GM12865 (cell line): ENCODE results near the gene DLG1.

Experiments used
- DNase-seq: peaks from one replicate; pipeline ENCODE4 v3.0.0; 2010; ENCODE audit warnings: low read depth
- H3K4me3 ChIP-seq: 2 replicates; pipeline ENCODE4 v1.5.1; 2011; ENCODE audit warnings: mild to moderate bottlenecking, low read depth, low read length, control low read depth
- TF ChIP-seq, protein P1 (sequence below): IDR thresholded peaks from 2 replicates; pipeline ENCODE4 v1.5.1; 2011; ENCODE audit warnings: low read length, control low read depth, low read depth, inconsistent platforms; ENCODE audit not compliant: insufficient read depth; ENCODE audit errors: missing control alignments

The DLG1 gene

GRCh38 chr3:197175503-197175902, 122.9 kb downstream of the DLG1 start:
- TF ChIP-seq, protein P1, sequence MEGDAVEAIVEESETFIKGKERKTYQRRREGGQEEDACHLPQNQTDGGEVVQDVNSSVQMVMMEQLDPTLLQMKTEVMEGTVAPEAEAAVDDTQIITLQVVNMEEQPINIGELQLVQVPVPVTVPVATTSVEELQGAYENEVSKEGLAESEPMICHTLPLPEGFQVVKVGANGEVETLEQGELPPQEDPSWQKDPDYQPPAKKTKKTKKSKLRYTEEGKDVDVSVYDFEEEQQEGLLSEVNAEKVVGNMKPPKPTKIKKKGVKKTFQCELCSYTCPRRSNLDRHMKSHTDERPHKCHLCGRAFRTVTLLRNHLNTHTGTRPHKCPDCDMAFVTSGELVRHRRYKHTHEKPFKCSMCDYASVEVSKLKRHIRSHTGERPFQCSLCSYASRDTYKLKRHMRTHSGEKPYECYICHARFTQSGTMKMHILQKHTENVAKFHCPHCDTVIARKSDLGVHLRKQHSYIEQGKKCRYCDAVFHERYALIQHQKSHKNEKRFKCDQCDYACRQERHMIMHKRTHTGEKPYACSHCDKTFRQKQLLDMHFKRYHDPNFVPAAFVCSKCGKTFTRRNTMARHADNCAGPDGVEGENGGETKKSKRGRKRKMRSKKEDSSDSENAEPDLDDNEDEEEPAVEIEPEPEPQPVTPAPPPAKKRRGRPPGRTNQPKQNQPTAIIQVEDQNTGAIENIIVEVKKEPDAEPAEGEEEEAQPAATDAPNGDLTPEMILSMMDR, result no peak
- DNase-seq, result peak; percentile 19
- H3K4me3 ChIP-seq, result peak overlapping the region; percentile 13; the same call in 1 of the 2 replicates

DNA sequence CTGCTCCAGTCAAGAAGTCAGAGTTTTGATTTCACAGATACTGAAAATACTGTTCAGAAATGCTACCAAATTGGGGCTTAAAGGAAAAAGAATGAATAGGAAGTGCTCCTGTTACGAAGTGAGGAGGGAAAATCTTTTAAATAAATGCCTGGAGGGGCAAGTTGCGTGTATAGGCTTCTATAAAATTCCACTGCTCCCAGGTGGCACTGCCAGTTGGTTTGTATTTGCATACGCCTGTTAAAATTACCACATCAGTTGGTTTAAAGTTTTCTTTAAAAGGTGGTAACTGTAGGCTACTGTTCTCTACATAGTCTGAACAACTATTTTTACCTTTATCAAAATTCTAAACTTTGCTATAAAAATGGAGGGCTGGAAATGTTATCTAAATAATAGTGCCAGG, 123.5 kb downstream of the DLG1 start:
- TF ChIP-seq, protein P1, result no peak
- peak overlapping the region; percentile 30; the same call in 1 of the 2 replicates for H3K4me3 ChIP-seq
- peak; percentile 36 for DNase-seq

GRCh38 chr3:197173620-197174019, 124.8 kb downstream of the DLG1 start:
- DNase-seq, result no peak
- H3K4me3 ChIP-seq, result no peak overlapping the region
- TF ChIP-seq, protein P1, result no peak

DNA sequence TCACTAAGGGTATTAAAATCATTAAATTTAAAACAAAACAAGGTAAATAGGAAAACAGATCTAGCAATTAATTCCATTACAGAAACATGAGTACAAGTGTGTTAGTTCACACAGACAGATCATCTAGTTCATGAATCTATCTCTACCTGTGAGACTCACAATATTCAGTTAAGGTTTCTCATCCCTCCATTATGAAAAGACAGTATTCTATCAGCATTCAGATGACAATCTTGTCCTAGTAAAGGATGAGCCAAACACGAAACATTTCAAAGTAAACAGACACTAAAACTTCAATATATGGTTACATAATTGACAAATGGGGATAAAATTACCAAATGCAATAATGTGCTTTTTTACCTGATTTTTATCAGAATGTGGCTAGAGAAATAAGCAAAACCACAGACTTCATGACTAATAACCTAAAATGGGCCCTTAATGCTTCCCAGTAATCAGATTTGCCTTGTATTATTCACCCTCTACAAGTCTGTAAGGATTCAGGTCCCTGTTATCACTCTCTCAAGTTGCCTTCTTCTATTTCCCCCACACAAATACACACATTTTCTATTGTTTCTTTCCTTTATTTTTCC, 126.8 kb downstream of the DLG1 start:
- TF ChIP-seq, protein P1, result no peak
- no peak overlapping the region for H3K4me3 ChIP-seq
- DNase-seq, result no peak

GRCh38 chr3:197169028-197169427, 129.4 kb downstream of the DLG1 start:
- no peak for DNase-seq
- no peak overlapping the region for H3K4me3 ChIP-seq
- TF ChIP-seq, protein P1, result no peak

- TF ChIP-seq, protein P1, result no peak
- H3K4me3 ChIP-seq, result no peak overlapping the region
- DNase-seq, result no peak
These were observed 129.8 kb downstream of the DLG1 start for GRCh38 chr3:197168606-197169005.

- no peak for DNase-seq
These were observed 130.3 kb downstream of the DLG1 start for GRCh38 chr3:197168063-197168462.

More at GRCh38 chr3:197168063-197168462, 130.3 kb downstream of the DLG1 start:
- TF ChIP-seq, protein P1, result no peak
- no peak overlapping the region for H3K4me3 ChIP-seq
